Fibroblast of pulmonary artery (primary cell): Measurements from ENCODE around the gene C1orf115.

Experiments
- DNase-seq: peaks from one replicate; pipeline ENCODE4 v3.0.0-alpha.2; 2010; ENCODE audit warnings: low read depth
- H3K4me3 ChIP-seq: replicated peaks from 2 replicates; pipeline ENCODE4 v1.5.1; 2011; ENCODE audit warnings: low read depth, mild to moderate bottlenecking, control low read depth, low read length, moderate library complexity
- TF ChIP-seq, protein P1 (sequence below): IDR thresholded peaks from 2 replicates; pipeline ENCODE4 v1.5.1; 2011; ENCODE audit warnings: mild to moderate bottlenecking, control low read depth, low read length, inconsistent platforms; ENCODE audit errors: missing control alignments

C1orf115 gene

GRCh38 chr1:220692436-220693228, 2.5 kb downstream of the C1orf115 start:
- TF ChIP-seq, protein P1, sequence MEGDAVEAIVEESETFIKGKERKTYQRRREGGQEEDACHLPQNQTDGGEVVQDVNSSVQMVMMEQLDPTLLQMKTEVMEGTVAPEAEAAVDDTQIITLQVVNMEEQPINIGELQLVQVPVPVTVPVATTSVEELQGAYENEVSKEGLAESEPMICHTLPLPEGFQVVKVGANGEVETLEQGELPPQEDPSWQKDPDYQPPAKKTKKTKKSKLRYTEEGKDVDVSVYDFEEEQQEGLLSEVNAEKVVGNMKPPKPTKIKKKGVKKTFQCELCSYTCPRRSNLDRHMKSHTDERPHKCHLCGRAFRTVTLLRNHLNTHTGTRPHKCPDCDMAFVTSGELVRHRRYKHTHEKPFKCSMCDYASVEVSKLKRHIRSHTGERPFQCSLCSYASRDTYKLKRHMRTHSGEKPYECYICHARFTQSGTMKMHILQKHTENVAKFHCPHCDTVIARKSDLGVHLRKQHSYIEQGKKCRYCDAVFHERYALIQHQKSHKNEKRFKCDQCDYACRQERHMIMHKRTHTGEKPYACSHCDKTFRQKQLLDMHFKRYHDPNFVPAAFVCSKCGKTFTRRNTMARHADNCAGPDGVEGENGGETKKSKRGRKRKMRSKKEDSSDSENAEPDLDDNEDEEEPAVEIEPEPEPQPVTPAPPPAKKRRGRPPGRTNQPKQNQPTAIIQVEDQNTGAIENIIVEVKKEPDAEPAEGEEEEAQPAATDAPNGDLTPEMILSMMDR, result no peak
- DNase-seq, result no peak

DNA sequence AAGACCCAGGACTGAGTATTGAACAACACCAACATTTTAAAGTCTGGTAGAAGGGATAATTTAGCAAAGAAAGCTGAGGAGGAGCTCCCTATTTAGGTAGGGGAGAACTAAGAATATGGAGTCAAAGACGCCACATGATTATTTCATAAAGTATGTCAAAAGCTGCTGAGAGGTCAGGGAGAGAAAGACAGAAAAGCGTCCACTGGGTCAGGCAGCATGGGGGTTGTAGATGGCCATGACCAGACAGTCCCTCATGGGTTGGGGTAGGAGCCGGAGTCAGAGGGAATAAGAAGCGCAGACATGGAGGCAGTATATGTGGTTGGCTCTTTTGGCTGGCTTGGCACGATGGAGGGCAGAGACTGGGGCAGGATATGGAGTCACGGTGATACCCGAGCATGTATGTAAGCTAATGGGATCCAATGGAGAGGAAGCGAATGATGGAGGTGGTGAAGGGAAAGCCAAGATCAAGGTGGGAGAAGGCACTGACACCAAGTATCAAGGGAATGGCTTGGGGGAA, 4.8 kb downstream of the C1orf115 start:
- no peak overlapping the region for H3K4me3 ChIP-seq
- DNase-seq, result no peak
- TF ChIP-seq, protein P1, result no peak

More at GRCh38 chr1:220692436-220693228, 2.5 kb downstream of the C1orf115 start:
- H3K4me3 ChIP-seq, result no peak overlapping the region

DNA sequence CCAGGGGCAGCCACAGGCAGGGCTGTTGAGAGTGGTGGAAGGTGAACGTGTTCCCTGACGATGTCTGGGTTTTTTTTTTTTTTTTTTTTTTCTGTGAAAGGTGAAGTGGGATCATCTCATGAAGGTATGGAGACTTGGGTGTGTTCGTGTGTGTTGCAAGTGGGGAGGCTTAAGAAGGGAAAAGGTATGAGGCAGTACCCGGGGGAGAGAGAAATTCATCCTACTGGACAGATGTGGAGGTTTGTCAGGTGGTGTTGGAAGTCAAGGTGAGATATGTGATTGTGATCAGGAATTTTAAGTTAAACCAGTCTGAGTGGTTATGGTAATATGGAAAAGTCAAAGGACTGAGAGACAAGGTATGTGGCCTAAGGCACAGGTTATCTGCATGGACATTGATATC, 5.3 kb downstream of the C1orf115 start:
- no peak for DNase-seq
- TF ChIP-seq, protein P1, result no peak
- no peak overlapping the region for H3K4me3 ChIP-seq

GRCh38 chr1:220696226-220696862, 6.2 kb downstream of the C1orf115 start:
- TF ChIP-seq, protein P1, result no peak
- no peak overlapping the region for H3K4me3 ChIP-seq
- no peak for DNase-seq

GRCh38 chr1:220696863-220697231, 6.7 kb downstream of the C1orf115 start:
- peak; percentile 42 for DNase-seq
- H3K4me3 ChIP-seq, result no peak overlapping the region
- TF ChIP-seq, protein P1, result no peak

- no peak overlapping the region for H3K4me3 ChIP-seq
- TF ChIP-seq, protein P1, result no peak
- no peak for DNase-seq
Observed at GRCh38 chr1:220697326-220697725, 7.2 kb downstream of the C1orf115 start.
